GF-D8 (cell line): ENCODE measurements around the gene LTBP1.
"Not testable (repeated sequence)": the region's sequence is repeated elsewhere in the genome, so short reads cannot be mapped to it uniquely, and the experiment has no call there.

Experiments
- DNase-seq: peaks from one replicate; lab custom pipeline; 2025; lab: John Stamatoyannopoulos, UW

The LTBP1 gene

GRCh38 chr2:33351781-33352180 is 405.0 kb downstream of the LTBP1 start:
- no peak for DNase-seq

- DNase-seq, result no peak
Measured at GRCh38 chr2:33354981-33355380, 408.2 kb downstream of the LTBP1 start.

GRCh38 chr2:33358878-33359277 is 412.1 kb downstream of the LTBP1 start:
- no peak for DNase-seq

GRCh38 chr2:33363325-33364298 is 416.9 kb downstream of the LTBP1 start:
- no peak for DNase-seq

- DNase-seq, result no peak
Measured at GRCh38 chr2:33365264-33365970, 418.7 kb downstream of the LTBP1 start.

GRCh38 chr2:33366473-33366872 is 419.7 kb downstream of the LTBP1 start:
- no peak for DNase-seq

- DNase-seq, result not testable (repeated sequence)
Measured at GRCh38 chr2:33368524-33368923, 421.8 kb downstream of the LTBP1 start.

GRCh38 chr2:33369191-33369590 is 422.4 kb downstream of the LTBP1 start:
- no peak for DNase-seq

GRCh38 chr2:33370636-33371265 is 424.0 kb downstream of the LTBP1 start:
- no peak for DNase-seq

GRCh38 chr2:33371304-33372090 is 424.7 kb downstream of the LTBP1 start:
- DNase-seq, result no peak

- no peak for DNase-seq
Measured at GRCh38 chr2:33372940-33373553, 426.3 kb downstream of the LTBP1 start.

- no peak for DNase-seq
Measured at GRCh38 chr2:33373986-33374385, 427.2 kb downstream of the LTBP1 start.

- no peak for DNase-seq
Measured at GRCh38 chr2:33375054-33375453, 428.3 kb downstream of the LTBP1 start.

GRCh38 chr2:33377048-33377447 is 430.3 kb downstream of the LTBP1 start:
- no peak for DNase-seq

- DNase-seq, result no peak
Measured at GRCh38 chr2:33378556-33379210, 431.9 kb downstream of the LTBP1 start.

GRCh38 chr2:33380001-33380609 is 433.4 kb downstream of the LTBP1 start:
- no peak for DNase-seq

GRCh38 chr2:33380719-33381118 is 434.0 kb downstream of the LTBP1 start:
- no peak for DNase-seq

- DNase-seq, result no peak
Measured at GRCh38 chr2:33381301-33381858, 434.6 kb downstream of the LTBP1 start.

GRCh38 chr2:33383855-33384598 is 437.3 kb downstream of the LTBP1 start:
- no peak for DNase-seq
